ENCODE measurements around the gene KIF1C. TPM values are rescaled to one million over a fixed set of nuclear protein-coding genes. Genes with fewer than 3 reads are reported as not detected.
A peak's percentile ranks its signal among the peaks of the same experiment; 100 is the strongest.

KIF1C gene
- total and polyA plus RNA-seq, 9 of the 15 experiments (the other 6 are each of a cell fraction or from before 2014, with no cell fraction given) = 0.38 to 68.4 (median 25.1) TPM

DNA sequence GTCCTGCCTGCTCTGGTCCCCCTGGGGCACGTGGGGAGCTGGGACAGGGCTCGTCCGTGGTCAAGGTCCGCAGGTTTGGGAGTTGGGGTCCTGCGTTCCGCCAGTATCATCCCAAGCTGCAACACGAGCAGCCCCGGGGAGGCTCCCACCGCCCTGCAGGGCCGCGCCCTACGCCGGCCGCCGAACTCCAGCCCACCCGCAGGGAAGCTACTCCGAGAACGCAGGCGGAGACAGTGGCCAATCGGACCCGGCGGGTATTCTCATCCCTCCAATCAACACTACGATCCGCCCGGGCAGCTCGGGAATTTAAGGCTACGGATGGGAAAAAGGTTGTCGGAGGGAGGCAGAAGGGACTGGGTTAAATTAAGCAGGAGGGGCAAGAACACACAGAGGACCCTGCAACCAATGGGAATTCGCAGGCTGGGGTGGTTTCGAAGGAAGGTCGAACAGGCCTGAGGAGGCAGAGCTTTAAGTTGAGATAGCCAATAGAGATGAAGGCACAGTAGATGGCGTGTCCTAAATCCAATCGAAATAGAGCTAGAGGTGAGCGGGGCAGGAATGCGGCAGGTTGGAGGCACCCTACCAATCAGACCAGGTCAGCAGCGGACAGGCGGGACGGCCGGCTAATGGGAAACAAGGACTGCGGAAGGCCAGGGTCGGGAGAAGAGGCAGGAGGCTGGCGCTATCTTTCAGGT, 30.8 kb upstream of the KIF1C start (continued):
- TF ChIP-seq, protein P1, sequence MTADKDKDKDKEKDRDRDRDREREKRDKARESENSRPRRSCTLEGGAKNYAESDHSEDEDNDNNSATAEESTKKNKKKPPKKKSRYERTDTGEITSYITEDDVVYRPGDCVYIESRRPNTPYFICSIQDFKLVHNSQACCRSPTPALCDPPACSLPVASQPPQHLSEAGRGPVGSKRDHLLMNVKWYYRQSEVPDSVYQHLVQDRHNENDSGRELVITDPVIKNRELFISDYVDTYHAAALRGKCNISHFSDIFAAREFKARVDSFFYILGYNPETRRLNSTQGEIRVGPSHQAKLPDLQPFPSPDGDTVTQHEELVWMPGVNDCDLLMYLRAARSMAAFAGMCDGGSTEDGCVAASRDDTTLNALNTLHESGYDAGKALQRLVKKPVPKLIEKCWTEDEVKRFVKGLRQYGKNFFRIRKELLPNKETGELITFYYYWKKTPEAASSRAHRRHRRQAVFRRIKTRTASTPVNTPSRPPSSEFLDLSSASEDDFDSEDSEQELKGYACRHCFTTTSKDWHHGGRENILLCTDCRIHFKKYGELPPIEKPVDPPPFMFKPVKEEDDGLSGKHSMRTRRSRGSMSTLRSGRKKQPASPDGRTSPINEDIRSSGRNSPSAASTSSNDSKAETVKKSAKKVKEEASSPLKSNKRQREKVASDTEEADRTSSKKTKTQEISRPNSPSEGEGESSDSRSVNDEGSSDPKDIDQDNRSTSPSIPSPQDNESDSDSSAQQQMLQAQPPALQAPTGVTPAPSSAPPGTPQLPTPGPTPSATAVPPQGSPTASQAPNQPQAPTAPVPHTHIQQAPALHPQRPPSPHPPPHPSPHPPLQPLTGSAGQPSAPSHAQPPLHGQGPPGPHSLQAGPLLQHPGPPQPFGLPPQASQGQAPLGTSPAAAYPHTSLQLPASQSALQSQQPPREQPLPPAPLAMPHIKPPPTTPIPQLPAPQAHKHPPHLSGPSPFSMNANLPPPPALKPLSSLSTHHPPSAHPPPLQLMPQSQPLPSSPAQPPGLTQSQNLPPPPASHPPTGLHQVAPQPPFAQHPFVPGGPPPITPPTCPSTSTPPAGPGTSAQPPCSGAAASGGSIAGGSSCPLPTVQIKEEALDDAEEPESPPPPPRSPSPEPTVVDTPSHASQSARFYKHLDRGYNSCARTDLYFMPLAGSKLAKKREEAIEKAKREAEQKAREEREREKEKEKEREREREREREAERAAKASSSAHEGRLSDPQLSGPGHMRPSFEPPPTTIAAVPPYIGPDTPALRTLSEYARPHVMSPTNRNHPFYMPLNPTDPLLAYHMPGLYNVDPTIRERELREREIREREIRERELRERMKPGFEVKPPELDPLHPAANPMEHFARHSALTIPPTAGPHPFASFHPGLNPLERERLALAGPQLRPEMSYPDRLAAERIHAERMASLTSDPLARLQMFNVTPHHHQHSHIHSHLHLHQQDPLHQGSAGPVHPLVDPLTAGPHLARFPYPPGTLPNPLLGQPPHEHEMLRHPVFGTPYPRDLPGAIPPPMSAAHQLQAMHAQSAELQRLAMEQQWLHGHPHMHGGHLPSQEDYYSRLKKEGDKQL (CRISPR knock-in tag; IDR thresholded peaks at IDR 0.05; ENCODE audit: borderline replicate concordance) = no peak
- TF ChIP-seq MYBL2 (IDR thresholded peaks at IDR 0.05; ENCODE audit: low read depth) = no peak
- no peak for TF ChIP-seq MYBL2 (CRISPR knock-in tag; IDR thresholded peaks at IDR 0.05; ENCODE audit: borderline replicate concordance)
- no peak for TF ChIP-seq PHF20 (IDR thresholded peaks at IDR 0.05; ENCODE audit: partially characterized antibody)
- TF ChIP-seq ZNF347 (CRISPR knock-in tag; IDR thresholded peaks at IDR 0.05; ENCODE audit: low read depth) = no peak
- TF ChIP-seq HDGF (IDR thresholded peaks at IDR 0.05) = no peak
- no peak for TF ChIP-seq CXXC5 (CRISPR knock-in tag; IDR thresholded peaks at IDR 0.05)
- TF ChIP-seq HMG20B (CRISPR knock-in tag; IDR thresholded peaks at IDR 0.05) = no peak
- TF ChIP-seq RBM22 (IDR thresholded peaks at IDR 0.05; ENCODE audit: low read depth, low read length, poor library complexity, severe bottlenecking) = no peak
- no peak for TF ChIP-seq STAT5A (IDR thresholded peaks at IDR 0.05; ENCODE audit: borderline replicate concordance, low read length)
- no peak for TF ChIP-seq MEF2A (IDR thresholded peaks at IDR 0.05; ENCODE audit: control insufficient read depth, low read depth, low read length)
- TF ChIP-seq GTF2A2 (tag; IDR thresholded peaks at IDR 0.05) = no peak
- no peak for TF ChIP-seq PURB (CRISPR knock-in tag; IDR thresholded peaks at IDR 0.05; ENCODE audit: low read depth)
- TF ChIP-seq KAT7 (CRISPR knock-in tag; IDR thresholded peaks at IDR 0.05; ENCODE audit: borderline replicate concordance) = no peak
- TF ChIP-seq CEBPG (CRISPR knock-in tag; IDR thresholded peaks at IDR 0.05) = no peak
- no peak for TF ChIP-seq CEBPG (tag; conservative IDR thresholded peaks at IDR 0.05 in 1 of 2, IDR thresholded peaks at IDR 0.05 in 1 of 2)
- TF ChIP-seq, protein P2, sequence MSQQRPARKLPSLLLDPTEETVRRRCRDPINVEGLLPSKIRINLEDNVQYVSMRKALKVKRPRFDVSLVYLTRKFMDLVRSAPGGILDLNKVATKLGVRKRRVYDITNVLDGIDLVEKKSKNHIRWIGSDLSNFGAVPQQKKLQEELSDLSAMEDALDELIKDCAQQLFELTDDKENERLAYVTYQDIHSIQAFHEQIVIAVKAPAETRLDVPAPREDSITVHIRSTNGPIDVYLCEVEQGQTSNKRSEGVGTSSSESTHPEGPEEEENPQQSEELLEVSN (IDR thresholded peaks at IDR 0.05; ENCODE audit: borderline replicate concordance in 1 of 2, extremely low read depth in 1 of 2, insufficient read depth in 1 of 2, insufficient read length in 1 of 2, low read depth in 1 of 2, low read length in 1 of 2, poor library complexity in 1 of 2, severe bottlenecking in 1 of 2) = peak in 1 of 2 experiments; percentile 72
- TF ChIP-seq DIDO1 (tag; IDR thresholded peaks at IDR 0.05; ENCODE audit: low read depth) = no peak
- no peak for TF ChIP-seq PTBP1 (IDR thresholded peaks at IDR 0.05; ENCODE audit: low read depth, low read length)
- TF ChIP-seq ZNF57 (CRISPR knock-in tag; IDR thresholded peaks at IDR 0.05) = no peak
- TF ChIP-seq ZEB2 (IDR thresholded peaks at IDR 0.05) = no peak
- no peak for TF ChIP-seq MAFK (IDR thresholded peaks at IDR 0.05; ENCODE audit: low read length)

Data from K562 (cell line).